H1 (cell line): ENCODE data around the gene MAP4K4. TPM values are rescaled to one million over a fixed set of nuclear protein-coding genes. Genes with fewer than 3 reads are reported as not detected.

ENCODE experiments used
- CTCF ChIA-PET: fragments of 300-600 bp; sonication (Branson Sonifier 250); formaldehyde crosslinking; loops from one replicate; lab custom pipeline; 2021; ENCODE audit not compliant: partially characterized antibody; lab: Charles Lee
- POLR2A ChIA-PET: fragments of 300-600 bp; sonication (Branson Sonifier 250); formaldehyde crosslinking; loops from one replicate; lab custom pipeline; 2021; ENCODE audit warnings: inconsistent platforms; ENCODE audit not compliant: partially characterized antibody; lab: Charles Lee
- DNase-seq, 2 experiments: peaks; one replicate each; pipeline versions ENCODE4 v3.0.0 to v3.0.0-alpha.2; 2010 to 2022; ENCODE audit warnings: low spot score in 2 of 2, low read depth in 1 of 2, mixed read lengths in 1 of 2
- FAIRE-seq: peaks from 2 replicates; lab custom pipeline; 2011; peaks lifted over from hg19 to GRCh38; lab: Jason Lieb, UNC
- H2AFZ ChIP-seq: 2 replicates; pipeline ENCODE4 v1.8.1; 2012; ENCODE audit warnings: low read length, inconsistent platforms
- H2AK5ac ChIP-seq: 2 replicates; pipeline ENCODE4 v1.6.1; 2013; ENCODE audit warnings: low read depth, low read length
- H2BK120ac ChIP-seq: replicated peaks from 2 replicates; pipeline ENCODE3; 2013; ENCODE audit warnings: low read depth, low read length, inconsistent platforms
- H2BK12ac ChIP-seq: 2 replicates; pipeline ENCODE4 v1.6.1; 2013; ENCODE audit warnings: low read depth, low read length
- H2BK15ac ChIP-seq: 2 replicates; pipeline ENCODE4 v1.6.1; 2013; ENCODE audit warnings: low read length
- H2BK20ac ChIP-seq: 2 replicates; pipeline ENCODE4 v1.6.1; 2013; ENCODE audit warnings: low read length
- H2BK5ac ChIP-seq: 2 replicates; pipeline ENCODE4 v1.6.1; 2013; ENCODE audit warnings: low read depth, low read length
- H3K14ac ChIP-seq: 2 replicates; pipeline ENCODE4 v1.6.1; 2013; ENCODE audit warnings: inconsistent platforms; ENCODE audit not compliant: insufficient read length
- H3K18ac ChIP-seq: 2 replicates; pipeline ENCODE4 v1.6.1; 2013; ENCODE audit warnings: low read length; ENCODE audit errors: extremely low read depth
- H3K23ac ChIP-seq: 2 replicates; pipeline ENCODE4 v1.6.1; 2013; ENCODE audit warnings: inconsistent platforms; ENCODE audit not compliant: insufficient read length
- H3K23me2 ChIP-seq: 2 replicates; pipeline ENCODE4 v1.6.1; 2013; ENCODE audit warnings: low read depth, low read length
- H3K27ac ChIP-seq: 2 replicates; pipeline ENCODE4 v1.6.1; 2011; ENCODE audit warnings: low read depth, low read length, inconsistent platforms
- H3K27me3 ChIP-seq, 4 experiments: replicated peaks in 1 of 4; 1 replicate in 1 of 4; 2 replicates in 3 of 4; pipeline versions ENCODE4 v1.6.1 to v1.8.1; 2011 to 2013; ENCODE audit warnings: low read length in 3 of 4, mild to moderate bottlenecking in 3 of 4, inconsistent platforms in 2 of 4, mixed read lengths in 2 of 4, moderate library complexity in 1 of 4; ENCODE audit not compliant: control insufficient read depth in 3 of 4, insufficient read depth in 3 of 4; ENCODE audit errors: extremely low read depth in 1 of 4
- H3K36me3 ChIP-seq, 4 experiments: 2 replicates each; pipeline versions ENCODE4 v1.6.1 to v1.8.1; 2011 to 2013; ENCODE audit warnings: mild to moderate bottlenecking in 4 of 4, low read length in 3 of 4, moderate library complexity in 2 of 4, control low read depth in 1 of 4, inconsistent platforms in 1 of 4; ENCODE audit not compliant: insufficient read depth in 4 of 4, control insufficient read depth in 2 of 4
- H3K4ac ChIP-seq: replicated peaks from 2 replicates; pipeline ENCODE3; 2013; ENCODE audit warnings: low read length, low read depth, mixed read lengths, inconsistent platforms; ENCODE audit not compliant: insufficient read length
- H3K4me1 ChIP-seq, 4 experiments: replicated peaks in 1 of 4; 1 replicate in 1 of 4; 2 replicates in 3 of 4; pipeline versions ENCODE4 v1.6.1 to v1.8.1; 2011 to 2013; ENCODE audit warnings: low read length in 3 of 4, inconsistent platforms in 2 of 4, mixed read lengths in 1 of 4; ENCODE audit not compliant: insufficient read depth in 4 of 4, control insufficient read depth in 3 of 4
- H3K4me2 ChIP-seq, 2 experiments: 2 replicates each; pipeline versions ENCODE4 v1.6.1 to v1.8.1; 2011 to 2013; ENCODE audit warnings: low read depth in 2 of 2, low read length in 2 of 2, control low read depth in 1 of 2, inconsistent platforms in 1 of 2, mild to moderate bottlenecking in 1 of 2; ENCODE audit not compliant: insufficient read depth in 1 of 2
- H3K4me3 ChIP-seq, 4 experiments: fragments of 200-600, 300-600 bp in 1 of 4; sonication (generic), shearing (Covaris generic), sonication (Bioruptor Twin) in 1 of 4; 2 replicates each; pipeline versions ENCODE4 v1.5.1 to v1.8.1; 2011 to 2016; ENCODE audit warnings: low read length in 4 of 4, low read depth in 3 of 4, control low read depth in 2 of 4, inconsistent platforms in 2 of 4, mild to moderate bottlenecking in 2 of 4, mixed read lengths in 1 of 4, moderate library complexity in 1 of 4; ENCODE audit not compliant: insufficient read depth in 2 of 4; ENCODE audit errors: extremely low read depth in 1 of 4
- H3K56ac ChIP-seq: replicated peaks from 2 replicates; pipeline ENCODE3; 2013; ENCODE audit warnings: low read depth, mild to moderate bottlenecking, mixed read lengths, low read length, inconsistent platforms; ENCODE audit not compliant: insufficient read length
- H3K79me1 ChIP-seq: 2 replicates; pipeline ENCODE4 v1.6.1; 2013; ENCODE audit warnings: low read depth, low read length, control low read depth
- H3K79me2 ChIP-seq, 2 experiments: 2 replicates each; pipeline versions ENCODE4 v1.6.1 to v1.8.1; 2012 to 2013; ENCODE audit warnings: low read length in 2 of 2, mild to moderate bottlenecking in 2 of 2, inconsistent platforms in 1 of 2; ENCODE audit not compliant: insufficient read depth in 2 of 2, control insufficient read depth in 1 of 2
- H3K9ac ChIP-seq, 4 experiments: replicated peaks in 1 of 4; 1 replicate in 1 of 4; 2 replicates in 3 of 4; pipeline versions ENCODE4 v1.6.1 to v1.8.1; 2011 to 2013; ENCODE audit warnings: low read depth in 3 of 4, low read length in 3 of 4, control low read depth in 2 of 4, mild to moderate bottlenecking in 2 of 4, moderate library complexity in 2 of 4, inconsistent platforms in 1 of 4; ENCODE audit errors: extremely low read depth in 1 of 4
- H3K9me3 ChIP-seq, 2 experiments: 2 replicates each; pipeline versions ENCODE4 v1.6.1 to v1.8.1; 2012 to 2013; ENCODE audit warnings: mild to moderate bottlenecking in 2 of 2, moderate library complexity in 2 of 2, control low read depth in 1 of 2, inconsistent platforms in 1 of 2, low read depth in 1 of 2, low read length in 1 of 2, mixed read lengths in 1 of 2; ENCODE audit not compliant: insufficient read depth in 2 of 2
- H4K20me1 ChIP-seq, 2 experiments: replicated peaks in 1 of 2; 2 replicates each; pipeline versions ENCODE3 to v1.8.1; 2011 to 2013; ENCODE audit warnings: inconsistent platforms in 2 of 2, low read length in 2 of 2, mild to moderate bottlenecking in 1 of 2; ENCODE audit not compliant: insufficient read depth in 2 of 2, control insufficient read depth in 1 of 2
- H4K5ac ChIP-seq: 2 replicates; pipeline ENCODE4 v1.6.1; 2013; ENCODE audit warnings: low read length, low read depth, mixed read lengths, inconsistent platforms; ENCODE audit not compliant: insufficient read length
- H4K8ac ChIP-seq: 2 replicates; pipeline ENCODE4 v1.8.0; 2013; ENCODE audit warnings: mild to moderate bottlenecking, moderate library complexity, low read length, inconsistent platforms; ENCODE audit not compliant: insufficient read depth; ENCODE audit errors: extremely low read depth
- H4K91ac ChIP-seq: replicated peaks from 2 replicates; pipeline ENCODE3; 2013; ENCODE audit warnings: low read length, mixed read lengths, inconsistent platforms; ENCODE audit not compliant: insufficient read length
- BCL11A ChIP-seq, 2 experiments: IDR thresholded peaks; one replicate each; pipeline ENCODE4 v1.6.1; 2011; ENCODE audit warnings: low read depth in 2 of 2, low read length in 2 of 2, mild to moderate bottlenecking in 2 of 2
- BRCA1 ChIP-seq: IDR thresholded peaks from 2 replicates; pipeline ENCODE4 v1.6.1; 2012; ENCODE audit warnings: low read depth, low read length, improper control_type of control experiment
- CBX5 ChIP-seq: fragments of 300-800, 300-1000 bp; sonication (generic); IDR thresholded peaks from 2 replicates; pipeline ENCODE4 v1.7.1; 2016; ENCODE audit warnings: antibody characterized with exemption, low read length, low read depth
- FOSL1 ChIP-seq: IDR thresholded peaks from 2 replicates; pipeline ENCODE4 v1.6.1; 2011; ENCODE audit warnings: mild to moderate bottlenecking, low read depth, low read length, moderate library complexity; ENCODE audit not compliant: insufficient read depth
- JUND ChIP-seq: IDR thresholded peaks from 2 replicates; pipeline ENCODE4 v1.6.1; 2011; ENCODE audit warnings: mild to moderate bottlenecking, improper control_type of control experiment, low read length
- MAFK ChIP-seq: IDR thresholded peaks from 2 replicates; pipeline ENCODE4 v1.6.1; 2012; ENCODE audit warnings: low read depth, mild to moderate bottlenecking, improper control_type of control experiment, low read length
- NRF1 ChIP-seq: IDR thresholded peaks from 2 replicates; pipeline ENCODE4 v1.6.1; 2011; ENCODE audit warnings: mild to moderate bottlenecking, low read depth, low read length, improper control_type of control experiment
- RBBP5 ChIP-seq: IDR thresholded peaks from 2 replicates; pipeline ENCODE4 v1.7.1; 2012; ENCODE audit warnings: low read depth, mild to moderate bottlenecking, inconsistent platforms, low read length, moderate library complexity, borderline replicate concordance
- SAP30 ChIP-seq: fragments of 300-600 bp; sonication (generic); IDR thresholded peaks from 2 replicates; pipeline ENCODE4 v1.7.1; 2012; ENCODE audit warnings: low read length, moderate library complexity, mild to moderate bottlenecking, inconsistent platforms; ENCODE audit not compliant: insufficient read depth, insufficient replicate concordance
- SIN3A ChIP-seq, 2 experiments: IDR thresholded peaks in 1 of 2; conservative IDR thresholded peaks in 1 of 2; 2 replicates each; pipeline ENCODE4 v1.6.1; 2011 to 2012; ENCODE audit warnings: low read length in 2 of 2, improper control_type of control experiment in 1 of 2, low read depth in 1 of 2, mild to moderate bottlenecking in 1 of 2
- SP4 ChIP-seq: IDR thresholded peaks from 2 replicates; pipeline ENCODE4 v1.6.1; 2012; ENCODE audit warnings: low read length, inconsistent platforms
- SRF ChIP-seq: IDR thresholded peaks from 2 replicates; pipeline ENCODE4 v1.6.1; 2011; ENCODE audit warnings: mild to moderate bottlenecking, low read depth, low read length, moderate library complexity
- TBP ChIP-seq: IDR thresholded peaks from 2 replicates; pipeline ENCODE4 v1.6.1; 2011; ENCODE audit warnings: low read depth, low read length, improper control_type of control experiment
- TCF12 ChIP-seq: IDR thresholded peaks from 2 replicates; pipeline ENCODE4 v1.6.1; 2011; ENCODE audit warnings: low read depth, mild to moderate bottlenecking, low read length
- ZNF274 ChIP-seq: IDR thresholded peaks from 2 replicates; pipeline ENCODE4 v1.7.0; 2012; ENCODE audit warnings: low read length, borderline replicate concordance; ENCODE audit errors: extremely low read depth
- WGBS, 2 experiments: shearing (Covaris generic) in 1 of 2; methylation state at CpG; one replicate each; pipeline versions ENCODE4 v1.1.6 to v1.1.7; 2013 to 2015; ENCODE audit warnings: low lambda C conversion rate in 2 of 2, mixed read lengths in 2 of 2, inconsistent platforms in 1 of 2, low coverage in 1 of 2, missing lambda C conversion rate in 1 of 2; ENCODE audit not compliant: insufficient replicate concordance in 2 of 2, insufficient coverage in 1 of 2, insufficient read length in 1 of 2; ENCODE audit errors: extremely low coverage in 1 of 2, missing lambda C conversion rate in 1 of 2; 5-methylcytosine and 5-hydroxymethylcytosine counted together
- polyA plus RNA-seq, 7 experiments: library from polyadenylated mRNA; depleted of rRNA in 3 of 7; stranded (reverse) in 5 of 7; unstranded in 2 of 7; fragments of >200 nt in 5 of 7; fragments of 200-250 nt in 2 of 7; gene quantifications; 1 replicate in 5 of 7; 2 replicates in 1 of 7; 4 replicates in 1 of 7; pipeline versions ENCODE4 v1.2.1 to v1.2.3, GENCODE V29; 2011 to 2013; ENCODE audit warnings: missing spikeins in 2 of 7, mixed read lengths in 2 of 7
- total RNA-seq: library from RNA; stranded (reverse); fragmentation: NEBNext Ultra II Directional; extraction: Animal tissue kit (Norgen Biotek cat#: 25700); gene quantifications from 2 replicates; pipeline ENCODE4 v1.2.1, GENCODE V29; 2021

Gene MAP4K4
- total and polyA plus RNA-seq, 2 of the 8 experiments (the other 6 are each of a cell fraction or from before 2014, with no cell fraction given): 53.2 to 138 TPM

DNA sequence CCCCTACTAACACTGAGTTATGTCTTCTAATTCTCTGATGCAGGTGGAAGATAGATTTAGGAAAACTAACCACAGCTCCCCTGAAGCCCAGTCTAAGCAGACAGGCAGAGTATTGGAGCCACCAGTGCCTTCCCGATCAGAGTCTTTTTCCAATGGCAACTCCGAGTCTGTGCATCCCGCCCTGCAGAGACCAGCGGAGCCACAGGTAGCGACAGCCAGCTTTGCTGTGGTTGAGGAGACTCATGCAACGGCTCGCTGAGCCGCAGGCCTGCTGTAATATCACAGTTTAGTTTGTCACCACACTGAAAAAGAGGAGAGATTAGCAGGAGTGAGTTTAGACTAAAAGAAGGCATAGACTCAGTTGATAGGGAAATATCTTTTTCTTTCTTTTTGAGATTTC, 163.3 kb downstream of the MAP4K4 start:
- H3K4me2 ChIP-seq: no peak overlapping the region
- H3K4me1 ChIP-seq: no peaks in the 10 kb centered on the region; a peak in 1 of 7 replicates
- no peak overlapping the region for H2AFZ ChIP-seq
- H3K4ac ChIP-seq: no peak overlapping the region
- no peak for FAIRE-seq
- H3K9ac ChIP-seq: no peak overlapping the region
- no peaks in the 10 kb centered on the region for H3K79me2 ChIP-seq
- ChIA-PET POLR2A (no interaction called here), CTCF (interaction anchor here (0.5 to 2.4 kb wide), 6 partner anchors 11 to 471 kb away, joined by 3 to 16 read pairs (median 4); no protein-coding TSS in a partner anchor)
- H3K14ac ChIP-seq: no peak overlapping the region
- no peaks in the 10 kb centered on the region for H3K9me3 ChIP-seq
- H4K20me1 ChIP-seq: peaks cover 0 to 3% of the 10 kb centered on the region in 2 experiments
- H3K79me1 ChIP-seq: no peaks in the 10 kb centered on the region; the same call in 1 of the 2 replicates
- no peak for DNase-seq
- H2BK5ac ChIP-seq: no peak overlapping the region
- H3K23ac ChIP-seq: no peak overlapping the region
- H2BK15ac ChIP-seq: no peak overlapping the region
- H4K91ac ChIP-seq: no peak overlapping the region
- peaks cover 9 to 68% (median 33%) of the 10 kb centered on the region in 4 experiments for H3K36me3 ChIP-seq
- H2BK12ac ChIP-seq: no peak overlapping the region
- no peak overlapping the region for H2AK5ac ChIP-seq
- no peak overlapping the region for H3K4me3 ChIP-seq
- no peak overlapping the region for H3K56ac ChIP-seq
- 90% methylated on average over 8 of the region's 8 CpGs; no CpG with 5 or more reads in 1 of the 2 experiments for WGBS, 2 experiments
- no peaks in the 10 kb centered on the region for H3K23me2 ChIP-seq
- H4K8ac ChIP-seq: no peak overlapping the region
- no peak overlapping the region for H3K18ac ChIP-seq
- H2BK120ac ChIP-seq: no peak overlapping the region
- H3K27me3 ChIP-seq: no peaks in the 10 kb centered on the region
- no peak overlapping the region for H4K5ac ChIP-seq
- no peak overlapping the region for H3K27ac ChIP-seq
- H2BK20ac ChIP-seq: no peak overlapping the region
- TF ChIP-seq NRF1: no peak
- TF ChIP-seq RBBP5: no peak
- TF ChIP-seq SIN3A (conservative IDR thresholded peaks at IDR 0.05 in 1 of 2, IDR thresholded peaks at IDR 0.05 in 1 of 2; ENCODE audit: low read depth in 1 of 2, low read length in 2 of 2): no peak
- no peak for TF ChIP-seq CBX5
- TF ChIP-seq SP4: no peak
- TF ChIP-seq MAFK: no peak
- TF ChIP-seq TCF12: no peak
- no peak for TF ChIP-seq TBP
- TF ChIP-seq JUND: no peak
- no peak for TF ChIP-seq BCL11A (IDR thresholded peaks at IDR 0.05; ENCODE audit: low read depth in 2 of 2, low read length in 2 of 2)
- no peak for TF ChIP-seq SAP30
- TF ChIP-seq BRCA1: no peak
- no peak for TF ChIP-seq SRF
- TF ChIP-seq ZNF274: no peak
- no peak for TF ChIP-seq FOSL1
